Kidney (tissue), 14 donors: Measurements from ENCODE around the gene KCNC1. TPM values are rescaled to one million over a fixed set of nuclear protein-coding genes. Genes with fewer than 3 reads are reported as not detected.

Experiments used
- DNase-seq, 5 donors: peaks; one replicate each; pipeline ENCODE4 v3.0.0-alpha.2; 2013 to 2020
- FAIRE-seq: peaks from 2 replicates; lab custom pipeline; 2012; peaks lifted over from hg19 to GRCh38; lab: Jason Lieb, UNC
- H3K27ac ChIP-seq, 2 donors: one replicate each; pipeline ENCODE4 v1.7.0; 2013; ENCODE audit warnings: low read depth in 2 of 2, low read length in 2 of 2, inconsistent platforms in 1 of 2
- H3K27me3 ChIP-seq: one replicate; pipeline ENCODE4 v1.7.1; 2013; ENCODE audit warnings: low read length, inconsistent platforms; ENCODE audit not compliant: control insufficient read depth, insufficient read depth
- H3K36me3 ChIP-seq, 3 donors: one replicate each; pipeline versions ENCODE4 v1.7.0 to v1.7.1; 2013; ENCODE audit warnings: low read length in 3 of 3, control low read depth in 1 of 3, inconsistent platforms in 1 of 3; ENCODE audit not compliant: insufficient read depth in 3 of 3, control insufficient read depth in 2 of 3
- H3K4me1 ChIP-seq, 3 donors: one replicate each; pipeline versions ENCODE4 v1.7.0 to v1.7.1; 2013; ENCODE audit warnings: low read length in 3 of 3, inconsistent platforms in 1 of 3, low read depth in 1 of 3; ENCODE audit not compliant: control insufficient read depth in 2 of 3, insufficient read depth in 2 of 3
- H3K4me3 ChIP-seq, 3 donors: one replicate each; pipeline versions ENCODE4 v1.7.0 to v1.8.1; 2013; ENCODE audit warnings: low read length in 3 of 3, control low read depth in 1 of 3, inconsistent platforms in 1 of 3
- H3K9ac ChIP-seq, 3 donors: one replicate each; pipeline versions ENCODE4 v1.7.0 to v1.7.1; 2013; ENCODE audit warnings: low read length in 3 of 3, control low read depth in 1 of 3, inconsistent platforms in 1 of 3
- H3K9me3 ChIP-seq, 3 donors: one replicate each; pipeline versions ENCODE4 v1.7.0 to v1.7.1; 2013; ENCODE audit warnings: low read length in 3 of 3, control low read depth in 1 of 3, inconsistent platforms in 1 of 3; ENCODE audit not compliant: control insufficient read depth in 2 of 3, insufficient read depth in 1 of 3
- CTCF ChIP-seq: IDR thresholded peaks from 3 replicates; pipeline ENCODE4 v1.5.1; 2012; ENCODE audit warnings: mild to moderate bottlenecking, moderate library complexity, borderline replicate concordance; ENCODE audit not compliant: insufficient read depth; ENCODE audit errors: extremely low read depth
- intact Hi-C: fragments of 100-400 bp; cut with DNase I; formaldehyde crosslinking; loops from one replicate; pipeline ENCODE4 v1.11.1; 2022
- polyA plus RNA-seq: library from polyadenylated mRNA; stranded (reverse); fragments of 350-450 nt; fragmentation: Illumina TruSeq; extraction: RNeasy Lipid Tissue Mini Kit (QIAGEN cat#74804); gene quantifications from one replicate; pipeline ENCODE4 v1.2.3, GENCODE V29; 2014; ENCODE audit warnings: low read depth, low replicate concordance; ENCODE audit not compliant: insufficient read depth
- total RNA-seq: library from RNA; stranded (reverse); fragmentation: NEBNext Ultra II Directional; extraction: Animal tissue kit (Norgen Biotek cat#: 25700); gene quantifications from one replicate; pipeline ENCODE4 v1.2.1, GENCODE V29; 2021
- donor health status: control.
- donor health status: control.
- donor health status: control.
- donor health status: control.
- donor health status: control.
- donor health status: DM: yes; HTN: yes; CAD: no.
- donor health status: Normal renal cell carcinoma (clear cell type).

The KCNC1 gene
- total and polyA plus RNA-seq, 2 donors from 2014 or later = 0.03 TPM; not detected in 1

- H3K9me3 ChIP-seq = no peaks in the 10 kb centered on the region
- no peak overlapping the region for H3K27ac ChIP-seq
- no peaks in the 10 kb centered on the region for H3K36me3 ChIP-seq
- peaks cover 5% of the 10 kb centered on the region for H3K27me3 ChIP-seq
- no peak overlapping the region for H3K9ac ChIP-seq
- H3K4me3 ChIP-seq = no peak overlapping the region
- H3K4me1 ChIP-seq = no peaks in the 10 kb centered on the region
- DNase-seq (peak in 2 of 5 donors; percentile 7 to 43), FAIRE-seq (no peak)
- intact Hi-C loops = no loop called here
- no peak for TF ChIP-seq CTCF
Measured at GRCh38 chr11:17743026-17743807, 8.6 kb downstream of the KCNC1 start.

- FAIRE-seq = no peak
- Histone ChIP-seq H3K9me3 (no peaks in the 10 kb centered on the region), H3K9ac (no peak overlapping the region), H3K4me1 (no peaks in the 10 kb centered on the region), H3K4me3 (no peak overlapping the region), H3K27me3 (peaks cover 5% of the 10 kb centered on the region), H3K36me3 (no peaks in the 10 kb centered on the region), H3K27ac (no peak overlapping the region)
- no peak for TF ChIP-seq CTCF
- peak in 2 of 5 donors; percentile 23 to 38 for DNase-seq
- intact Hi-C loops = no loop called here
Measured at GRCh38 chr11:17743808-17744119, 9.2 kb downstream of the KCNC1 start.

- H3K27me3 ChIP-seq = peaks cover 2% of the 10 kb centered on the region
- H3K4me3 ChIP-seq = no peak overlapping the region
- no peak overlapping the region for H3K27ac ChIP-seq
- no peak overlapping the region for H3K9ac ChIP-seq
- TF ChIP-seq CTCF = no peak
- H3K4me1 ChIP-seq = no peaks in the 10 kb centered on the region
- H3K36me3 ChIP-seq = no peaks in the 10 kb centered on the region
- FAIRE-seq (no peak), DNase-seq (peak in 2 of 5 donors; percentile 7 to 44)
- intact Hi-C loops = no loop called here
- H3K9me3 ChIP-seq = no peaks in the 10 kb centered on the region
Measured at GRCh38 chr11:17744151-17744940, 9.8 kb downstream of the KCNC1 start.
